Activated T-cell treated with anti-CD3 and anti-CD28 coated beads, Interleukin-2, amount 50 U/mL, for 4 hours (primary cell): ENCODE measurements around the gene SUN1. TPM values are rescaled to one million over a fixed set of nuclear protein-coding genes. Genes with fewer than 3 reads are reported as not detected.
A peak's percentile ranks its signal among the peaks of the same experiment; 100 is the strongest.

Source experiments
- ATAC-seq, 2 donors: fragments of 200-7000 bp; cut with Tn5 transposase; one replicate each; pipeline ENCODE4 v1.10.0; 2021
- DNase-seq: peaks from one replicate; pipeline ENCODE4 v3.0.0-alpha.2; 2020
- H3K27me3 Mint-ChIP-seq: one replicate; pipeline ENCODE4 v1.8.0; 2021; ENCODE audit warnings: low read depth, mixed read lengths
- H3K36me3 Mint-ChIP-seq: one replicate; pipeline ENCODE4 v1.8.0; 2022; ENCODE audit warnings: mixed read lengths; ENCODE audit not compliant: insufficient read depth
- H3K4me1 Mint-ChIP-seq: one replicate; pipeline ENCODE4 v1.8.0; 2021; ENCODE audit warnings: low read depth, mixed read lengths
- H3K4me3 Mint-ChIP-seq: one replicate; pipeline ENCODE4 v1.8.0; 2021; ENCODE audit warnings: mild to moderate bottlenecking, moderate library complexity, mixed read lengths
- H3K9me3 Mint-ChIP-seq: one replicate; pipeline ENCODE4 v1.8.0; 2021; ENCODE audit warnings: mixed read lengths
- total RNA-seq, 3 donors: library from RNA; stranded (reverse); gene quantifications; one replicate each; pipeline ENCODE4 v1.2.1, GENCODE V29; 2021

SUN1 gene
- total RNA-seq, 3 donors from 2014 or later, result 61.5 to 69.1 (median 63.0) TPM

- H3K36me3 Mint-ChIP-seq, result peaks cover 20% of the 10 kb centered on the region
- peaks cover 68% of the 10 kb centered on the region for H3K4me1 Mint-ChIP-seq
- H3K27me3 Mint-ChIP-seq, result no peaks in the 10 kb centered on the region
- DNase-seq, result no peak
- no peaks in the 10 kb centered on the region for H3K9me3 Mint-ChIP-seq
- ATAC-seq, result no peak
- no peak overlapping the region for H3K4me3 Mint-ChIP-seq
These were observed 10.6 kb upstream of the SUN1 start for GRCh38 chr7:821688-822087.

GRCh38 chr7:822692-823276, 9.5 kb upstream of the SUN1 start:
- H3K36me3 Mint-ChIP-seq, result peaks cover 20% of the 10 kb centered on the region
- ATAC-seq, result no peak
- H3K27me3 Mint-ChIP-seq, result no peaks in the 10 kb centered on the region
- peaks cover 63% of the 10 kb centered on the region for H3K4me1 Mint-ChIP-seq
- no peak overlapping the region for H3K4me3 Mint-ChIP-seq
- H3K9me3 Mint-ChIP-seq, result no peaks in the 10 kb centered on the region
- no peak for DNase-seq

GRCh38 chr7:823649-824048, 8.6 kb upstream of the SUN1 start:
- H3K4me1 Mint-ChIP-seq, result peaks cover 58% of the 10 kb centered on the region
- ATAC-seq, result no peak

DNA sequence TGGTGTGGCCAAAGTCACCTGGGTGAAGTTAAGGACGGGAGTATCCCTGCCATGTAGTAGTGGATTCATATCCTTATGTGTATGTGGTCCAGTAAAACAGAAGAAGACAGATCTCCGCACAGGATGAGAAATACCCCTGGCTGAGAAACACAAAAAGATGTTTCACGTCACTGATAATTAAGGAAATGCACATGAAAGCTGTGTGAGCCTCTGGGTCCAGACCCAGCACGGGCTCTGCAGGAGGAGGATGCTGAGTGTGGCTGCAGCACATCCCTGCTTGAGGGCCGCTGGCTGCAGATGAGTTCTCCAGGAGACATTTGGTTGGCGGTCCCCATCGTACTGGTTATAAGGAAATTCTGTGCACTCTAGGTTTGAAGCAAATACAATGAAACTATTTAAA, 8.2 kb upstream of the SUN1 start:
- ATAC-seq (no peak), DNase-seq (no peak)
- H3K36me3 Mint-ChIP-seq, result peaks cover 17% of the 10 kb centered on the region
- H3K9me3 Mint-ChIP-seq, result no peaks in the 10 kb centered on the region
- no peak overlapping the region for H3K4me3 Mint-ChIP-seq
- no peaks in the 10 kb centered on the region for H3K27me3 Mint-ChIP-seq
- peaks cover 61% of the 10 kb centered on the region for H3K4me1 Mint-ChIP-seq

More at GRCh38 chr7:823649-824048, 8.6 kb upstream of the SUN1 start:
- Mint-ChIP-seq H3K27me3 (no peaks in the 10 kb centered on the region), H3K36me3 (peaks cover 17% of the 10 kb centered on the region), H3K9me3 (no peaks in the 10 kb centered on the region), H3K4me3 (no peak overlapping the region)
- DNase-seq, result no peak

- Mint-ChIP-seq H3K36me3 (peaks cover 13% of the 10 kb centered on the region), H3K27me3 (no peaks in the 10 kb centered on the region), H3K4me3 (no peak overlapping the region), H3K9me3 (no peaks in the 10 kb centered on the region), H3K4me1 (peaks cover 57% of the 10 kb centered on the region)
- ATAC-seq (no peak), DNase-seq (no peak)
These were observed 7.6 kb upstream of the SUN1 start for GRCh38 chr7:824664-825063.

GRCh38 chr7:825386-825785, 6.9 kb upstream of the SUN1 start:
- H3K36me3 Mint-ChIP-seq, result peaks cover 13% of the 10 kb centered on the region
- no peaks in the 10 kb centered on the region for H3K27me3 Mint-ChIP-seq
- peaks cover 56% of the 10 kb centered on the region for H3K4me1 Mint-ChIP-seq
- ATAC-seq, result no peak
- no peak for DNase-seq
- H3K9me3 Mint-ChIP-seq, result no peaks in the 10 kb centered on the region
- H3K4me3 Mint-ChIP-seq, result no peak overlapping the region

- no peaks in the 10 kb centered on the region for H3K27me3 Mint-ChIP-seq
- no peak for DNase-seq
- peaks cover 11% of the 10 kb centered on the region for H3K36me3 Mint-ChIP-seq
- H3K4me3 Mint-ChIP-seq, result no peak overlapping the region
- peaks cover 57% of the 10 kb centered on the region for H3K4me1 Mint-ChIP-seq
- ATAC-seq, result no peak
- H3K9me3 Mint-ChIP-seq, result no peaks in the 10 kb centered on the region
These were observed 5.9 kb upstream of the SUN1 start for GRCh38 chr7:826230-826917.

DNA sequence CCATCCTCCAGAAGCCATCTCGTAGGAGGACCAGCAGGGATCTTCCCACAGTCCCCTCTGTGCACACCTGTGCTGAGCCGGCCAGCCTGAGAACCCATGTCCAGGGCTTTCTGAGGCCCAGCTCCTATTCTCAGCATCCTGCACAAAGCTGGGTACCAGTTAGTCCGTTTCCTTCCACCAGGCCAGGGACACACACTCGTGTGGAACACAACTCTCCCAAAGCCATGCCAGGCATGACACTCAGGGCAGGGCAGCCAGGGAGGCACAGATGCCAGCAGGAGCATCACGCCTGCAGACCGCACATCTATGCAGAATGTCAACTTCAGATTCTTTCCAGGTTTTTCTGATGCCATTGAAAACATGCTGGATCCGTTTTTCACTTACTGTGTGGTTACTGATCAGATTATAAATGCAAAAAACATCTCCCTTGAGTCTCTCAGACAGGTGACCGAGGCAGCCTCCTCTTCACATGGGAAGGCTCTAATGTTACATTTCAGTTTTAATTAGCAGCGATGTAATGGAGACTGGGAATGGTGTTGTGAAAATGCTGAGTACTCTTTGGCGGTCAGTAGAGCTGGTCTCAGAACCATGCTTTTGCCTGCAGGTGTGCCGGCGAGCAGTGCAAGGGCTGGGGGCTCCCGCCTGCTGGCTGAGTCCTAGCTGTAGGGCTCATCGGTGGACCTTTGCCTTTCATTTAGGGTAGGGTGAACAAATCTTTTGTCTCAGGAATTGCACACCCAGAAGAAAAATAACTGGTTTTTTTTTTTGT, 3.3 kb upstream of the SUN1 start:
- Mint-ChIP-seq H3K36me3 (peaks cover 13% of the 10 kb centered on the region), H3K27me3 (no peaks in the 10 kb centered on the region), H3K4me1 (peaks cover 61% of the 10 kb centered on the region), H3K4me3 (no peak overlapping the region), H3K9me3 (no peaks in the 10 kb centered on the region)
- DNase-seq, result no peak
- ATAC-seq, result no peak

DNA sequence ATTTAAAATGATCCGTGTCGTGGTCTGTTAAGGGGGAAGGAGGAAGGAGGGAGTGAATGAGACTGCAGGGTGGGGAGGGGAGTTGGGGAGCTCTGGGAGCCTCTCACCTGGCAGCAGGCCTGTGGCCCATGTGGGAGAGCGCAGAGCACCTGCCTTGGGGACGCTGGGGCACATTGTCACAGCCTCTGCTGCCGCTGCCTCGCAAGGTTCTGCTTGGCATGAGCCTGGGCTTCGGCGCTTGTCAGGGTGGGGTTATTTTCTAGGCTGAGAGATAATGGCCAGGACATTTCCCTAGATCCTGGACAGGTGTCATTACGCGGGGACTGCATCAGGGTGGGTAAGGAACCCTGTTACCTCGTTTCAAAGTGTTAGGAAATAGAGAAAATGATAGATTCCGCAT, 2.2 kb upstream of the SUN1 start:
- Mint-ChIP-seq H3K9me3 (no peaks in the 10 kb centered on the region), H3K4me3 (no peak overlapping the region), H3K4me1 (peaks cover 58% of the 10 kb centered on the region), H3K36me3 (peaks cover 10% of the 10 kb centered on the region), H3K27me3 (no peaks in the 10 kb centered on the region)
- ATAC-seq (no peak), DNase-seq (no peak)

DNA sequence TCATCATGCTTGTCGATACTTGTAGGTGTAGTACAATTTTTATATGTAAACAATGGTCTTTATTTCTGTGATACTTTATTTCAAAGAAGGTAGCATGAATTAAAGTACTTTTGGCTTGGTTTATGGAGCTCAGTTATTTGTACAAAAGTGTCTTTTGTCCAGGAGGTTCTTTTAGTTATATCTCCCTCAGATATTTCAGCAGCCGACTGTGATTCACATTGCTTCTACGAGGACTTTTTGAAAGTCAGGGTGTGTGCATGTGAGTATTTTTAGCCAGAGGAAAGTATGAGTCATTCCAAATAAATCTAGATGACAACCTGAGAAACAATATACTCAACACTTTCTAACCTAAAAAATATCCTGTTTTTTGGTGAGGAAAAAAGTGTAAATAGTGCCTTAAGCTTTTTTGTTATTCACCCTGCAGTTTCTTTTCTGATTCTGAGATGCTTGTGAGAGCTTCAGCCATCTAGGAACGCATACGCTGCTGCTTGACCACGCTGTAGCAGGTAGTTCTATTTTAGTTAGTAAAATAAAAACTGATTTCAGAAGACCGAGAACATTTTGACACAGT, 595 bp upstream of the SUN1 start:
- peaks cover 10% of the 10 kb centered on the region for H3K36me3 Mint-ChIP-seq
- no peaks in the 10 kb centered on the region for H3K27me3 Mint-ChIP-seq
- ATAC-seq (peak; percentile 69 to 73), DNase-seq (no peak)
- no peaks in the 10 kb centered on the region for H3K9me3 Mint-ChIP-seq
- H3K4me1 Mint-ChIP-seq, result peaks cover 62% of the 10 kb centered on the region
- peak overlapping the region; percentile 83 for H3K4me3 Mint-ChIP-seq

DNA sequence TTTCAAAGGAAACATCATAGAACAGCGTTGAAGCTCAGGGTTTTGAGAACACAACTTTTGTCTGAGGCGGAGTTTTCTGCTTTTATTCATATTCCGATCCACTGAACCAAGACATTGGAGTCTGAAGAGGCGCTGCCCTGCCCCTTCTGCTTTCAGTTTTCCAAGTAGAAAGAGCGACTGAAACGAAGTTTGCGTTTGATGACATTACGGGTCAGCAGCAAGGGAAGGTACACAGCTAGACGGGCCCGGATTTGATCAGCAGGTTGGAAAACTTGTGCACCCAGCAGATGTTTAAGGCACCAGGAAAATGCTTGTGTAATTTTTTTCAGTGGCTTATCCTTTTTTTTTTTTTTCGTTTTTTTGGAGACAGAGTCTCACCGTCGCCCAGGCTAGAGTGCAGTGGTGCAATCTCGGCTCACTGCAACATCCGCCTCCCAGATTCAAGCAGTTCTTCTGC, 720 bp downstream of the SUN1 start:
- H3K9me3 Mint-ChIP-seq, result no peaks in the 10 kb centered on the region

DNA sequence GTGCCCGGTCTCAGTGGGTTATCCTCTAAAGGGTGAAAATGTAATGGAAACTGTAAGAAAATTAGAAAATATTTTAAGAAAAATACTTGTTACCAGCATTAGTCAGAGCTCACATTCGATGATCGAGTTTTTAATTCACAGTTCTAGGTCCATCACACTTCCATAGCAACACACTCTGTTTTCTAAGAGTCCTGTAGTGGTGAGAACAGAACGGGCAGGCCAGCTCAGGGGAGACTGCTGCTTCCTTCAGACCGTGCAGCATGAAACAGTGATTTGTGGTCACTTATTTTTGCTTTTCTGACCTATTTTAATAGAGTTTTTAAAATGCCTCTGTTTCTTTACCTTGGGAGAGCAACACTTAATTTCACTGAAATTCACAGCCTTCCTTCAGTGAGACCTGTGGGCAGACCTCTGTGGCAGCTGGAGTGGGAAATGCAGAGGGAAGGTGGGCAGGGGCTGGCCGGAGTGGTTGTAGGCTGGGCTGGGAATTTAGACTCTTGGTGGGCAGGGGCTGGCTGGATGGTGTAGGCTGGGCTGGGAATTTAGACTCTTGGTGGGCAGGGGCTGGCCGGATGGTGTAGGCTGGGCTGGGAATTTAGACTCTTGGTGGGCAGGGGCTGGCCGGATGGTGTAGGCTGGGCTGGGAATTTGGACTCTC, 1.5 kb downstream of the SUN1 start:
- Mint-ChIP-seq H3K4me1 (peaks cover 66% of the 10 kb centered on the region), H3K36me3 (peaks cover 11% of the 10 kb centered on the region), H3K9me3 (no peaks in the 10 kb centered on the region), H3K4me3 (no peak overlapping the region), H3K27me3 (no peaks in the 10 kb centered on the region)
- no peak for ATAC-seq
- DNase-seq, result no peak

More for the DNA sequence above, 720 bp downstream of the SUN1 start:
- Mint-ChIP-seq H3K36me3 (peaks cover 10% of the 10 kb centered on the region), H3K4me1 (peaks cover 70% of the 10 kb centered on the region), H3K4me3 (peak overlapping the region; percentile 83), H3K27me3 (no peaks in the 10 kb centered on the region)
- DNase-seq, result no peak
- ATAC-seq, result no peak

DNA sequence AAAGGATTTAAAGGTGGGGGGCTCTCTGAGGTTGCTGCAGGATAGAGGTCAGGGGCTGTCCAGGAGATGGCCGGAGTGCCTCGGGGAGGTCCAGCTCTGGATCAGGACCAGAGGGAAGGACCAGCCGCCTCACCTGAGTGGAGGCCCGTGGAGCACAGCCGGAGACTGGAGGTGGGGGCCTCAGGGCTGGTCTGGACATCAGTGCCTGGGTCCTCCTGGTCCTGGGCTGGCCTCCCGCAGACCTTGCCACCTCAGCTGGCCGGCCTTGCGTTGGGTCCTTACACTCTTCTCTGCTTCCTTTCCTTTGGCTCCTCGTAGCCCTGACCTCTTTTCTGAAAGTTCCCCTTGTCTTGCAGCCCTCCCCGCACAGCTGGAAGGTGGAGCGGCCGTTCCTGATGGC, 2.0 kb downstream of the SUN1 start:
- Mint-ChIP-seq H3K4me1 (peaks cover 61% of the 10 kb centered on the region), H3K9me3 (no peaks in the 10 kb centered on the region), H3K27me3 (no peaks in the 10 kb centered on the region), H3K4me3 (no peak overlapping the region), H3K36me3 (peaks cover 16% of the 10 kb centered on the region)
- DNase-seq (no peak), ATAC-seq (no peak)

- ATAC-seq, result no peak
- no peaks in the 10 kb centered on the region for H3K9me3 Mint-ChIP-seq
- H3K4me3 Mint-ChIP-seq, result no peak overlapping the region
- DNase-seq, result no peak
- H3K4me1 Mint-ChIP-seq, result peaks cover 59% of the 10 kb centered on the region
- no peaks in the 10 kb centered on the region for H3K27me3 Mint-ChIP-seq
- H3K36me3 Mint-ChIP-seq, result peaks cover 19% of the 10 kb centered on the region
These were observed 2.7 kb downstream of the SUN1 start for GRCh38 chr7:835021-835420.
